NCI-H2029 (cell line): Measurements from ENCODE around the gene WT1.

Source experiments
- DNase-seq: peaks from one replicate; lab custom pipeline; 2025; lab: John Stamatoyannopoulos, UW

WT1 gene

DNA sequence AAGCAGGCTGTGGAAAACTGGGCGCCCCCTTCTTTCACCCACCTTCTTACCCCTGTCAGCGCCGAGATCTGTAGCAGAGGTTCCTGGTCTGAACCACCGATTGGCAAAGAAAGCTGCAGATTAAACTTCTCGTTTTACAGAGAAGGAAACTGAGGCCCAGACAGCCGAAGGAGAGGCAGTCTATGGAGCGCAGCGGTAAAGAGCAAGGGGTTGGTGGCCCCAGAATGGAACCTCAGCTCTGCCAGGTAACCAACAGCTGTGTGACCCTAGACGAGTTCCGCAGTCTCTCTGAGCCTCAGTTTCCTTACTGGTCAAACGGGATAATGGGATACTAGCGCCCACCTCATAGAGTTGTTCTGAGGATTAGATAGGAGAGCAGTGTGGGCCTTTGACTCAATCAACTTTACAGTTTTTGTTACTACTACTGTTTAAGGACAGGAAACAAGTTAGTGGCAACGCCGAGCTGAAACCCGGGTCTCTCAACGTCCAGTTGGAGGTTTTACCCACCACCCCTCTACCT lies 3.1 kb upstream of the WT1 start:
- DNase-seq: no peak

DNA sequence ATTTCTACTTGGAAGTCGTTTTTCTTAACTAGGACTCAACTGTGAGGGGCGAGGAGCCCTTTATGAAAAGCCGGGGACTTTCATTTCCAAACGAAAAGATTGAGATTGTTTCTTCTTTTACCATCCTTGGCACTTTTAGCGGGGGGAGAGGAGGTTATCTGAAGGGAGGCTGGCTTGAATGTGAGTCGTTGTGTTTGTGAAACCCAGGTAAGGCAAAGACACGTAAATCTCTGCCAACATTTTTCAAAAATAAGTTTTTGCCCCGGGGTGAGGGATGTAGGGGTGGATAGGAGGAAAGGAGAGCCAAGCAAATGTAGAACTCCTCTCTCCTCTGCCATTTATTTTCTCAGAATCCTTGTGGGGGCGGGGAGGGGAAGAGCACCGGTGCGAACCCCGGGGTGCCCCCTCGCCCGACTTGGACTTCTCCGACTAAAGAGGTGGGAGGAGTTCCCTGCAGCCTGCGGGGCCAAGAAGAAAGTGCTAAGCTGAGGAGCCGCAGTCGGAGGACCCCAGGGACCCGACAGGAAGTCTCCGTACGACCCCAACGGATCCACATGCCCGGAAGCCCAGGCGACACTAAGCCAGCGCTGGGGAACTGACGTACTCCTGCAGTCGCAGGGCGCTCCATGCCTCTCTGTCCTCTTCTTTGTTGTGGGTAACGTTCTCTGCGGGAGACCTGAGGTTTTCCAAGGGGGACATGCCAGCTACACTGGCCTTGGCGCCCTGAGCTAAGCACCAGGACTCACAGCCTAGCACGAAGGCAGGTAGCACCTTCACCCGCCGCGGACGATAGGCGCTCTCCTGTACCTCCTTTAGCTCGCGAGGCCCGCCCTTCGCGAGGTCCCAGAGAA lies 2.4 kb upstream of the WT1 start:
- no peak for DNase-seq

DNA sequence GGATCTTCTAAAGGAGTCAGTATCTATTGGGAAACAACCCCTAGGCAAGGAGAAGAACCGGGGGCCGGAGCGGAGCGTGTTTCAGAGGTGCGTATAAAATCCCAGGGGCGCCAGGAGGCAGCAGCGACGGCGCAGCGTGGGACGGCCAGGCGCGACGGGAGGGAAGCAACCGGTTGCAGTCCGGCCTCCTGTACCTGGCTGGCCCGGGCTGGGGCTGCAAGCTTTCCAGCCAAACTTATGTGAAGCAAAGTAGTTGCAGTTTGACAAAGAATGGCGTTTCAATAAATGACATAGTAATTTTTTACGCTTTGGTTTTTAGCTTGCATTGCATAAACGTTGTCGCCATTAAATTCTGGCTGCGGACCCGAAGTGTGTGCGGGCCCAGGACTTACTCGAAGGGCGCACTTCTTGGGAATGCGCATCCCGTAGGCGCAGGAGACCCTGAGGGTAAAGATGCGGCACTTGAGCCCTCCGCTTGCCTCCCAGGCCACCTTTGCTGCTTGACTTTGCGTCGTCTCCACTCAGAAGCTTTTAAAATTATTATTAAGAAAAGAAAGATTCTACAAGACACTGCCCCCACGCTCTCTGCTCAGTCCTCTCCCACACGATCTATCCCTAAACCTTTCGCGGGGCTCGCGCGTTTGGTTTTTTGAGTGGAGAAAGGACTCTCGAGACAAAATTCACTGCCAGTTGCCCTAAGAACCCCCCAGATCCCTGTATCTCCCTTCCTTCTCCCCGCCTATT lies 1.6 kb upstream of the WT1 start:
- no peak for DNase-seq

DNA sequence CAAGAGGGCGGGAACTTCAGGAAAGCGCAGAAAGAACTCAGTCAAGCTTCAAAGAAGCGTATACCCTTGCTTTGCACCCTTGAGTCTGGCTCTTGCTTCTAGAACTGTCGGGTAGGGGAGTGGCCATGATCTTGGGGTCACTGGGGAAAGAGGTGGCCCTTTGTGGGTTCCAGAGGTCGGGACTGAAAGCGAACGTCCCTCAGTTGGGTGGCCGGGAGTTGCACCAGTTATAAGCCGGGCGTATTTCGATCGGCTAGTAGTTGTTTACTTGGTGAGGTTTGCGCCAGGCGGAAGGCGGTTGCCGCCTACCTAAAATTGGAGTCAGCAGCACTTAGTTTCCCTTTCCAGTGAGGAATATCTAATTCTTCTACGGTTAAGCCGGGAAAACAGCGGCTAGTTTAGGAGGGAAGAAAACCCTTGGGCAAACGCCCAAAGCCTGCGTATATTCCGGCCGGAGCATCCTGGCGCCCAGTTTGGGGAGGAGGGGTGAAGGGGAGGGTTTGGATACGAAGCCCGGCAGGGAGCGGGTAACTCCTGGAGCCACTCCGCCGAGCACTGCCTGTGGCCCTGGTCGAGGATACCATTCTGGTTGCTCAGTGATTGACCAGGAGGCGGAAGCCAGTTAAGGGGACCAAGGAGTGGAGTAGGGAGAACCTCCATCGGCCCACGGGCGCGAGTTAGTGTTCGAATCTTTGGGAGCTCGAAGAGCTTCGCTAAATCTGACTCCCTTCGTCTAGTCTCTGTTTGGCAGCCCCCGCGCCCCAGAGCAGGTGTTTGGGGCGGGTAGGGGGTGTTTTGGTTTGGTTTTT lies 807 bp upstream of the WT1 start:
- no peak for DNase-seq

DNA sequence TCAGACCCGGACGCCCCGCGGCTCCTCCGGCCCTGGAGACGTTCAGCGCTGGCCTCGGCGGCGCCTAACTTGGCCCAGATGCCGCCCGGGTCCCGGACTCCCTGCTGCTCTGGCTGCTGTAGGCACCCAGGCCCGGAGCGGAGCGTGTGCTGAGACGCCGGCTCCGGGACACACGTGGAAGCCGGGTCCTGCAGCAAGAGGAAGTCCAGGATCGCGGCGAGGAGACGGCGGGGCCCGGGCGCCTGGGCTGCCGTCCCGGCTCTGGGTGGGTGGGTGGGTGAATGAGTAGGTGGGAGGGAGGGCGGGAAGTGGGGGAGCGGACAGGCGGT lies 223 bp downstream of the WT1 start:
- no peak for DNase-seq

DNA sequence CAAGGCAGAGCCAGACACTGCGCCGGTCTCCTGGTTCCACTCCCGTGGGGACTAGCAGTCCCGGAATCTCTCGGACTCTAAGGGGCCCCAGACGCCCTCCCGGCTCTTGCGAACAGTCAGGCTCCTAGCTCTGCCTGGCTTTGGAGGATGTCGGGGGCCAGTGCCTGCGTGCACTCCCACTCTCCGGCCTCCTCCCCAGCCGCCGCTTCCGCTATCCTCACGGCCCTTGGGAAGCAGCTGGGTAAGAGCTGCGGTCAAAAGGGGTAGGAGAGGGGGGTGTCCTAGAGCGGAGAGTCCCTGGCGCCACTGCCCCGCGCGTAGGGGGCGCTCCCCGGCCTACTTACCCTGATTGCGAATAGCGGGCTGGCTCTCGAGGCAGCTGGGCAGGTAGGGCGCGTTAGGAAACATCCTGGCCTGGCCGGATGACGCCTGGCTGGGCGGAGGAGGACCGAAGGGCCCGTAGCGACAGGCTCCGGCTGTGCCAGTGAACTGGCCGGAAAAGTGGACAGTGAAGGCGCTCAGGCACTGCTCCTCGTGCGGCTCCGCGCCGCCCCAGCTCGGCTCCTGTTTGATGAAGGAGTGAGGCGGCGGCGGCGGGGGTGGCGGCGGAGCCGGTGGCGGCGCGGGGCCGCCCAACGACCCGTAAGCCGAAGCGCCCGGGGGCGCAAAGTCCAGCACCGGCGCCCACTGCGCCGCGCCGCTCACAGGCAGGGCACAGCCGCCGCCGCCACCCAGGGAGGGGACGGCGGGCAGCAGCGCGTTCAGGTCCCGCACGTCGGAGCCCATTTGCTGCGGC lies 785 bp downstream of the WT1 start:
- no peak for DNase-seq

DNA sequence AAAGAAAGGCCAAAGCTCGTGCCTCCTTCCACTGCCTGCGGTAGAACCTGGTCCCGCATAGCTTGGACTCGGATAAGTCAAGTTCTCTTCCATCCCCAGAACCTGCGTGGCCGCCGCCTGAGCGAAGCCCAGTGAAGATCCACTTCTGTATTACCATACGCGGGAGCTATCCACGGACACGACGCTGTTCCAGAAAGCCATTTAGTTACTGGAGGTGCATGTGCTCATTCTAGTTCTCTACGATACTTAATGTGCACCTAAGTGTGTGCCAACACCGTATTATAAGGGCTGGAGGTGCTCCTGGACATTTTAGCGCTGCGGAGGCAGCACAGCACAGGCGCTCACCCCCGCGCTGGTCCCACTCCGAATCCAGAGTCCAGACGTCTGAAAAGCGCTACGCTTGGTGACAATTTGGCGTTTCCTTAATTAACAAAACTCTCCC lies 1.4 kb downstream of the WT1 start:
- DNase-seq: no peak

DNA sequence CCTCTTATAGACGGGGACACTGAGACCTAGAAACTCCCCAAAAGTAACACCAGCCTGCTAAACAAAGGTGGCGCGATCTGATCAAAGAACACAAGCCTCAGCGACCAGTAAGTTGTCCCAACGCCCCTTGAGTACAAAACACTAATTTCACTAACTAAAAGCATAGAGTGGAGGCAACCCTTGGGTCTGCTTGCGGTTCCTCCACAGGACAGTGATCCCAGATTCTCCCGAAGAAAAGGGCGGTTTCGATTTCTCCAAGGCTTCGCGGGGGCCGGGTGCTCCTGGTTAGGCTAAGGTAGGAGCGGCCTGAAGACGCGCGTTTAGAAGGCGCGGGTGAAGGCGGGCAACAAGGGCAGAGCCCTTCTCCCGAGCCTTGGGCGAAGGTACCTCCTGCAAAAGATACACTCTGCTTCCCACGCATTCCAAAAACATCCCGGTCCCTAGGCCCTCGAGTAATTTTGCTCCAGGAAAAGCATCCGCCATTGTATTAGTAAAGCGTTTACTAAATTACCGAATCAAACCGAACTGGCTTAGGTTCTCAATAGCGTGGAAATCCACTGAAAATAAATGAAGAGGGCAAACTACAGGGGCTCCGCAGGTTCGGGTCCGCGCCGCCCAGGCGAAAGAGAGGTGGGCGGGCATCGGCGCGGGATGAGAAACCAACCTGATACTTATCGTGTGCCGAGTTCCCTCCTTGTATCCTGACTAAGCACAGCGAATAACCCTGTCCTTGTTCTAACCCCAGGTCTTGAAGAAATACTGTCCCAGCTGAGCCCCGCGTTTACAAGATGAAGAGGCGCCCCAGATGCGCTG lies 2.0 kb downstream of the WT1 start:
- no peak for DNase-seq

DNA sequence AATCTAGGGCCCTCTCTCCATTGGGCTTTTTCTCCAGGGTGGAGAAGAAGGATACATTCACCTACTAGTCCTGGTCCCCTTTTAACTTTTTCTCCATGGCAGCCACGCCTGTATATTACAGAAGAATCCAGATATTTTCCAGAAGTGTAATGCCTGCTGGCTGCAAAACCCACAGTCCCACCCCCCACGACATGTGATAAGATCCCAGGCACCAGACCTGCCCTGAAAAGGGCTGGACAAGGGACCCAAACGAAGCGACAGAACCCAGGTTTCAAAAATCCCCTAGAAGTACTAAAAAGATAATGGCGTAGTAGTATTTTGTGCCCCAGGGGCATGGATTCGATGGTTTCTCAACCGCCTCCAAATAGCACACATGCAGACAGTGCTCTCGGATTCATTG lies 2.8 kb downstream of the WT1 start:
- DNase-seq: no peak

DNA sequence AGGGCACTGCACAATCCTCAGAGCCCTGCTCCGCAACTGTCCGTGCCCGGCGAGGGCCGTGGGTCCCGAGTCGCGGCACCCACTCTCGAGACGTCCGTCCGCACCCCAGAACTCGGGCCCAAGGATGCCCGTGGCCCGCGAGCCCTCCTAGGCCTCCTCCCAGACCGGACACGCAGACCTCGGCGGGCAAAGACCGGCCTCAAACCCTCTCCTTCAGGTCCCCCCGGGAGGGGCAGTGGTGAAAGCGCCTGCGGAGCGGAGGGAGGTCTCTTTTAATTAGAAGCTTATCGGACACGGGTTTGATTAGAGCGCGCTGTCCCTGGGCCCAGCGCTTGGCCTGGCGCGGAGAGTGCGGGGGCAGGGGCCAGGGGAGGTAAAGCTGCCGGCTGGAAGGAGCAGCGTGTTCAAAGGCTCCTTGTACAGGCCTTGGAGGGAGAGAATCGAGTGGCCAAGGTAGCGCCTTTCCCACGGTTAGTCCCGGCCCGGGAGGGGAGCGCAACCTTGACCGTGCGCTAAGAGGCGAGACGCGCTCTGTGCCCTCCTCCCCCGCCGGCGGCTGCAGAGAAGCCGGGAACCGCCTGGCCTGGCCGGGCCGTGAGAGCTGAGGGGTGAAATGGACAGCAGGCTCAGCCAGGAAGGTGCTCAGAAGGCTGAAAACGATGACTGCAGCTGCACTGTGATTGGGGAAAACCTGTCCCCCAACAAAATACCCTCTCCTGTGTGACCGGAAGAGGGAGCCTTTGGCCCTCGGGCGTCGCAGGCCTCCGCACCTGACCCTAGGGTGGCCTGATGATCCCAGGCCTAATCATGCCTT lies 4.6 kb downstream of the WT1 start:
- DNase-seq: no peak

DNA sequence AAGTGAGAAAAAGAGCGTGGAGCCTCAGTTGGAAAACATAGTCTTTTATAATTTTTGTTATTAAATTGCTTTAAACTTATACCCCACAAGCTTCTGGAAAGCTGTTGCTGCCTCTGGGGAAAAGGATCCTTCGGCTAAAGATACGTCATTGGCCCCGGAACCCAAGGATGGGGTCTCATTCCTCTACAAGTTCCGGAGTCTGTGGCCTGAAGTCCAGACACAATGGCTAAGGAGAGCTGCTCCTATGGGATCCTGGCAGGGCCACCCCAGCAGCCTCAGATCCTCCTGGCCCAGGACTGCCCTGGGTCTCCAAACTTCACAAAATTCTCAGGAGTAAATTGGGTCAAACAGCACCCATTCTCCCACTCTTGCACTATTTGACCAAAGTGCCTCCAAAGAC lies 5.9 kb downstream of the WT1 start:
- no peak for DNase-seq

DNA sequence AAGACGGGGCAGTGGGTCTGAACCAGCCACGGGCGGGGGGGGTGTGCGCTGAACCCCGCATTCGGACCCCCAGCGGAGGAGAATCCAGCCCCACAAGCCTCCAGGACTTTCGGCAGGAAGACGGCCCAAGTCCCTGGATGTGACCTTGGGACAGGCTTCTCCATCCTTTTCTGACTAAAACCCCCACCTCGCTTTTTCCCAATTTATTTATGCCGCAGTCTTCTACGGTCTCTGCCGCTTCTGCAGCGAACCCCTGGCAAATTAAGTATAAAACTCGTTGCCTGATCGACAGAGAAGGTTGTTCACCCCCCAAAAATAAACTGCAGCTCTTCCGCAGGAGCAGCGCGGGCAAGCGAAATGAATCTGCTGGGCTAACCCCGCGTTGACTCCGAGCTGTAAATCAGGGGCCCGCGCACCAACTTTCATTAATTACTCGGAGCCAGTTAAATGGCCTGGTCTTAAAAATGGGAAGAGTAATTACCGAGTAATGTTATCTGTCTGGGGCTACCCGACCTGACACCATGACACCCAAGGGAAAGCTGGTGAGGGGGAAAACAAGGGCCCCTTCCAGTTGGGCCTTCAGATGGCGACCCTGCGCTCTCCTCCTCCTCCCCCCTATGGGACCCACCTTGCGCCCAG lies 6.6 kb downstream of the WT1 start:
- DNase-seq: no peak

DNA sequence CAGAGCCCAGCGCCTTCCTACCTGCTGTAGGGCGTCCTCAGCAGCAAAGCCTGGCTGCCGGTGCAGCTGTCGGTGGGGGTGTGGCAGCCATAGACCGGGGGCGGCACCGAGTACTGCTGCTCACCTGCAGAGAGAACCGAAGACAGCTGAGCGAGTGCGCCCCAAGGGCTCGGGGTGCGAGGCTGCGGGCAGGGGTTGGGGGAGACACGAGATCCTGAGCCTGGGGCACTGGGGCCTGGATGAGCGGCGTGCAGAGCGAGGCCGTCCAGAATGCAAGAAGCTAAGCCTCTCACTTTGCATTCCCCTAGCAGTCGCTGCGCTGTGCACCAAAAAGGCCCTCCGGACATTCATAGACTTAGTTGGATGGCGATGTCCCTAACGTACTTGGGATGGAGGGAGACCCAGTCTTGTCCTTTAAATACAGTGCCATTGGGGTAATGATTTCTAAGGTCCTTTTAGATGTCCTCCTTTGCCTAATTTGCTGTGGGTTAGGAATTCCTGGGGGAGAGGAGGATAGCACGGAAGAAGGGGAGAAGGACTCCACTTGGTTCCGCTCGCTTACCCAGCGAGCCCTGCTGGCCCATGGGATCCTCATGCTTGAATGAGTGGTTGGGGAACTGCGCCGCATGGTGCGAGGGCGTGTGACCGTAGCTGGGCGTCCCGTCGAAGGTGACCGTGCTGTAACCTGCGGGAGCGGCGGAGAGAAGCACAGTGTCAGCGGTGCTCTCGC lies 7.2 kb downstream of the WT1 start:
- no peak for DNase-seq

DNA sequence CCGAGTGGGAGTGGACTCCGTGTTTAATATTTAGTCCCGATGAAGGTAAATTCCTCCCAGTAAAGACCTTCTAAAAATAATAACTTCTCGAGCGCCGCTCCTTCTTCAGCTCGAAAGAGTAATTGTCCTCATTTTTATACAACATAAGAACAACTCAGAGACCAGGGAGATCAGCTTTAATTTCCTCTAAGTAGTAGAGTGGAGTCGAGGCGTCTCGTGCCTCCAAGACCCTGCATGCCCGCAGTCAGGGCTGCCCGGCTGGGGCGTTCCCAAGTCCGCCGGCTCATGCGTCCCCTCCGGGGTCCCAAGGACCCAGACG lies 7.8 kb downstream of the WT1 start:
- DNase-seq: no peak

DNA sequence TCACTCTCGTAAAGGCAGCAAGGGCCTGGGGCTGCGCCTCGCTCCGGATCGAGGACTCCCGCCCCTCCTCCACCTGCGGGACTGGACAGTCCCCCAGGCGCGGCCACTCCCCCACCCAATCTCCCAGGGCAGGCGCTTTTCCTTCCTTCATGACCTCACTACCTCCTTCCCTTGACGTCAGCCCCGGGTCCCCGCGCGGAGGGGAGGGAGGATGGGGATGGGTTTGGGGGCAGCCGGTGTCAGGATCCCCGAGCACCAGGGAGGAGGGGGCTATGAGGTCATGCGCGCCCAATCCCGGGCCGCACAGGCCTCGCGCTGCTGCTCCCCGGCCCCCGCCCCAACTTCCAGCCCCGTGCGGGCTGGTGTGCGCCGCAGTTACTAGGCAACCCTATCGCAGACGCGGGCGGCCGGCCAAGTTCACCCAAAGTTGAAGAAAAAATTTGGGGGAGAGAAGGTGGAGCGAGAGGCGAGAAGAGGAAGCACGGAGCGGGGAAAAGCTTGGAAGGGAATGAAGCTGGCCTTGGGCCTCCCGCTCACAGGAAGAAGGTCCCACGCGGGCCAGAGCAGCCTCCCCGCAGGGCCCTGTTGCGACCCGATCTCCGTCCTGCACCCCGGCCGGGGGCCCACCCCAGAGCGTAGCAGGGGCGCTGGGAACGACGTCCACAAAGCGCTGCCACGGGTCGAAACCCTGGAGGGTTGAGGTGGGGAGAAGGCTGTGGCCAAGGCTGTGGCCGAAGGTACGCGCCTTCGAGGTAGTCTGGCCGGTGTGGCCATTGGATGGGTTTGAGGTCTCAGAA lies 8.3 kb downstream of the WT1 start:
- DNase-seq: no peak

DNA sequence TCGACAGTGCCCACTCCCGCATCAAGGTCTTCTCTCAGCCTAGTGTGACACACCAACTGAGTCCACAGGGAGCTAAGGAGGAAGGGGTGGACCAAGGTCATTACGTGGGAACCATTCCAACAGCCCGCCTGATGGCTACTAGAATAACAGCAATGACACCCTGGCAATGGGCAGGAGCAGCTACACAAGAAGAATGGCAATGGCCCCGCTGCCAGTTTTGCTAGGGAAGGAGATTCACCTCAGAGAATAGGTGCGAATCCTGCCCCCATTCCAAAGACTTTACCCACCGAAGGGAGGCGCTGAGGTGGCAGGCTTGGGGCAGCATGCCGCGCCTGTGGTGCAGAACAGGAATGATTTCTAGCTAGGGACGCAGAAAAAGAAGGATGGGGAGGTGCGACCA lies 9.1 kb downstream of the WT1 start:
- no peak for DNase-seq

DNA sequence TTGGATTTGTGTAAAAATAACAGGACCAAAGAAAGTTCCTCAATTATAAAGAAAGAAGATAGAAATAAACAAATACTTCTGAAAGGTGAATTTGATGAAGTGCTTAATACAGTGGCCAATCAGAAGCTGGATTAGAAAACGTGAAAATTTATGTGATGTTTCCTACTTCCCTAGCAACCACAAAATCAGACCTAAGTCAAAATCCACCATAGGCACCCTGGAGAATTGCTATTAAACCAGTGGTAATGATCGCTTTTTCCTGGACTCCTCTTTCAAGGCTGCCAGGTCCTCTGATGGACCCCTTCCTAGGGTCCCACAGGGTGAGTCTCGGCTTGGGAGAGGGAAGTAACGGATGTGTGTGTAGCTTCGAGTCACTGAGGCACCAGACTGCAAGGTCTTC lies 9.6 kb downstream of the WT1 start:
- no peak for DNase-seq

DNA sequence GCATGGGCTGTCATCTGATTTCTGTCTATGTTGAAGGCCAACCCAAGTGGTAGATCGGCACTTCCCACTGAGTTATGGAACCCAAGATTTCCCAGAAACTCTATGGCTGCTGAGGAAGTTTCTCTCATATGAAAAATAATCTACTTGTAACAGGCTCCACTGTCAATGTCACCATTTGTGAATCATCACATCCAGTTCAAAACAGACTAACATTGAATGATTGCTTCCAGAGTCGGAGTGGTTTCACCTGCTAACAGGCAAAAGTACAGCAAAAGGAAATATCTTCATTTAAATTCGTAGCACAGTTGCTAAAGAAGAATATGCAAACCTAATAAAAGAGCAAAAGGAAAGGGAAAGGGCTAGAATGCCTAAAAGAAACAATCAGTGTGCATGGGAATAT lies 12.8 kb downstream of the WT1 start:
- no peak for DNase-seq
